Measurements from ENCODE around the gene LUC7L.

DNA sequence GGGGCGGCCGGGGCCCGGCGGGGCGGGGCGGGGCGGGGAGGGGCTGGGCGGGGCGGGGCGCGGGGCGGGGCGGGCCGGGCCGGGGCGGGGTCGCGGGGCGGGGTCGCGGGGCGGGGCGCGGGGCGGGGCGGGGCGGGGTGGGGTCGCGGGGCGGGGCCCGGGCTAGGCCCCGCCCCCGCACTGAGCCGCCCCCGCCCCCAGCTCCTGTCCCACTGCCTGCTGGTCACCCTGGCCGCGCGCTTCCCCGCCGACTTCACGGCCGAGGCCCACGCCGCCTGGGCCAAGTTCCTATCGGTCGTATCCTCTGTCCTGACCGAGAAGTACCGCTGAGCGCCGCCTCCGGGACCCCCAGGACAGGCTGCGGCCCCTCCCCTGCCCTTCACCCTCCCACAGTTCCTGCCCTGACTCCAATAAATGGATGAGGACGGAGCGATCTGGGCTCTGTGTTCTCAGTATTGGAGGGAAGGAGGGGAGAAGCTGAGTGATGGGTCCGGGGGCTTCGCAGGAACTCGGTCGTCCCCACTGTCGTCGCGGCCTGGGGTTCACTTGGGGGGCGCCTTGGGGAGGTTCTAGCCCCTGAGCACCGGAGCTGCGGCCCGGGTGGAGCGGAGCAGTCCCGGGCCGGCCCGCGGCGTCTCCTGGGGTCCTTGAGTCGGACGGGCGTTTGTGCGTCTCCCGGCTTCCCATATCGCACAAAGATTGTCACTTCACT is 64.3 kb downstream of the LUC7L start:
- no peak for TF ChIP-seq BRCA1 (IDR thresholded peaks at IDR 0.05; ENCODE audit: low read depth, low read length)
- no peak for TF ChIP-seq SIRT6 (IDR thresholded peaks at IDR 0.05; ENCODE audit: low read length)
- TF ChIP-seq USF2 (IDR thresholded peaks at IDR 0.05; ENCODE audit: low read length), result no peak
- no peak for TF ChIP-seq EP300 (IDR thresholded peaks at IDR 0.05; ENCODE audit: borderline replicate concordance in 1 of 2, low read depth in 2 of 2, low read length in 2 of 2)
- no peak for TF ChIP-seq ZNF274 (IDR thresholded peaks at IDR 0.05; ENCODE audit: borderline replicate concordance, extremely low read depth, low read length)
- TF ChIP-seq ATF2 (IDR thresholded peaks at IDR 0.05; ENCODE audit: low read length), result no peak
- no peak for TF ChIP-seq POLR2A (IDR thresholded peaks at IDR 0.05; ENCODE audit: control extremely low read depth in 1 of 2, low read depth in 2 of 2, low read length in 2 of 2)
- TF ChIP-seq EZH2 (IDR thresholded peaks at IDR 0.05; ENCODE audit: low read depth, low read length, severe bottlenecking), result no peak
- TF ChIP-seq POLR2AphosphoS5 (IDR thresholded peaks at IDR 0.05; ENCODE audit: low read depth, low read length), result no peak
- no peak for TF ChIP-seq JUN (IDR thresholded peaks at IDR 0.05; ENCODE audit: low read depth, low read length)
- TF ChIP-seq SUZ12 (IDR thresholded peaks at IDR 0.05; ENCODE audit: low read length), result no peak
- no peak for TF ChIP-seq MAX (IDR thresholded peaks at IDR 0.05)
